Large intestine (tissue), 3 donors: ENCODE data around the gene B4GALNT3. TPM values are rescaled to one million over a fixed set of nuclear protein-coding genes. Genes with fewer than 3 reads are reported as not detected.

Source experiments
- DNase-seq, 2 donors: peaks; one replicate each; pipeline versions ENCODE4 v3.0.0 to v3.0.0-alpha.2; 2013
- H3K27ac ChIP-seq: one replicate; pipeline ENCODE4 v1.5.1; 2013; ENCODE audit warnings: low read length
- H3K27me3 ChIP-seq: 2 replicates; pipeline ENCODE4 v1.6.1; 2013; ENCODE audit warnings: low read length; ENCODE audit not compliant: control insufficient read depth, insufficient read depth
- H3K36me3 ChIP-seq: 2 replicates; pipeline ENCODE4 v1.6.1; 2013; ENCODE audit warnings: low read length; ENCODE audit not compliant: control insufficient read depth, insufficient read depth
- H3K4me1 ChIP-seq: one replicate; pipeline ENCODE4 v1.6.1; 2013; ENCODE audit warnings: low read length; ENCODE audit not compliant: control insufficient read depth, insufficient read depth
- H3K4me3 ChIP-seq: one replicate; pipeline ENCODE4 v1.5.1; 2013; ENCODE audit warnings: low read length
- H3K9me3 ChIP-seq: one replicate; pipeline ENCODE4 v1.6.1; 2013; ENCODE audit warnings: mild to moderate bottlenecking, low read depth, low read length, moderate library complexity; ENCODE audit not compliant: control insufficient read depth
- WGBS: methylation state at CpG from one replicate; pipeline ENCODE4 v1.1.5; 2013; ENCODE audit warnings: low lambda C conversion rate; ENCODE audit not compliant: insufficient coverage; 5-methylcytosine and 5-hydroxymethylcytosine counted together
- polyA plus RNA-seq: library from polyadenylated mRNA; unstranded; fragments of 120-200 nt; gene quantifications from one replicate; pipeline ENCODE4 v1.2.1, GENCODE V29; 2013

The B4GALNT3 gene
- polyA plus RNA-seq, 1 donor = 5.9 TPM

DNA sequence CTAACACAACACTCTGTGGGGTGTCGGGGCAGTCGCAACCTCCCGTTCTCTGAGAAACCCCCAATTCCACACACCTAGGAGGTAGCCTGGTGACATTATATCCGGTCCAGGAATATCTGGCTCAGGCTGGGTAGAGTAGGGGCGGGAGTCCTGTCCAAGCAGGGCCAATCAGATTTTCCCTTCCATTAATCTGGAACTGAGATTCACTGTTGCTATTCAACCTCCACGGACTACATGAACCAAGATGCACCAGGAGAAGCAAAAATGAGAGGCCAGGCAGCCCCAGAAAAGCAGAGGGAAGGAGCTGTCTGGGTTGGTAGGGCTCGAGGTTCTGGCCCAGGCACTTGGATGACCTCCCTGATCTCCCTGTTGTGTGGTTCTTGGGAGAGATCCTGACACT, 152.6 kb downstream of the B4GALNT3 start:
- no peak for DNase-seq
- Histone ChIP-seq H3K4me3 (no peak overlapping the region), H3K36me3 (no peaks in the 10 kb centered on the region), H3K27ac (no peak overlapping the region), H3K27me3 (no peaks in the 10 kb centered on the region), H3K4me1 (no peaks in the 10 kb centered on the region), H3K9me3 (no peaks in the 10 kb centered on the region)
- WGBS = no CpG with 5 or more reads among the region's 7 CpGs

DNA sequence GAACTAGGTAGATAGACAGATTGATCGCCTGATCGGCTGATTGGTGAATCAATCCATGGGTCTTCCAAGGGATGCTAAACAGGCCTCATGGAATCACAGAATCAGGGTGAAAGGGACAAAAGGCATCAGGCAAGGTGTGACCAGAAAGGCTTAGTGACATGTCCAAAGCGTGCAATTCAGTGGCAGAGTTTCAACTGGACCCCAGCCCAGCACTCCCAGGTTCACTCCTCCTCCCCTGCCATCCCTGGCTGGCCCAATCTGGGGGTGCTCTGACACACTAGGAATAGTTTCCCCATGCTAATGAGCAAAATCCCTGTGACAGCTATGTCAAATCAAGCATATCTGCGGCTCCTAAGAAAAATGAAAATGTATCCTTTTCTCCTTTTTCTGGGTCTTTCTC, 153.1 kb downstream of the B4GALNT3 start:
- Histone ChIP-seq H3K4me3 (no peak overlapping the region), H3K4me1 (no peaks in the 10 kb centered on the region), H3K36me3 (no peaks in the 10 kb centered on the region), H3K27me3 (no peaks in the 10 kb centered on the region), H3K27ac (no peak overlapping the region), H3K9me3 (no peaks in the 10 kb centered on the region)
- no CpG with 5 or more reads among the region's 4 CpGs for WGBS
- no peak for DNase-seq

Other genes starting within 250 kb of the B4GALNT3 start
- gene SLC6A12, start 245.8 kb upstream of the B4GALNT3 start, polyA plus RNA-seq = 0.27 TPM
- gene SLC6A13, start 197.1 kb upstream of the B4GALNT3 start, polyA plus RNA-seq = 0.28 TPM
- gene KDM5A, start 70.6 kb upstream of the B4GALNT3 start, polyA plus RNA-seq = 25.9 TPM
- 12.0 TPM for gene CCDC77, start 58.3 kb upstream of the B4GALNT3 start, polyA plus RNA-seq
- 2.8 TPM for gene NINJ2, start 203.5 kb downstream of the B4GALNT3 start, polyA plus RNA-seq